HFF-Myc (cell line): Measurements from ENCODE around the gene CEP85.

Experiments
- DNase-seq: peaks from one replicate; pipeline ENCODE4 v3.0.0-alpha.2; 2011; ENCODE audit warnings: low read depth; ENCODE audit errors: extremely low read depth
- H3K4me3 ChIP-seq: replicated peaks from 2 replicates; pipeline ENCODE4 v1.5.1; 2011; ENCODE audit warnings: low read depth, mild to moderate bottlenecking, control low read depth, low read length
- CTCF ChIP-seq: IDR thresholded peaks from 2 replicates; pipeline ENCODE4 v1.5.1; 2012; ENCODE audit warnings: mild to moderate bottlenecking, low read depth, low read length, control low read depth; ENCODE audit errors: missing control alignments

The CEP85 gene

GRCh38 chr1:26237230-26237966 lies 3.4 kb downstream of the CEP85 start:
- DNase-seq = no peak
- no peak overlapping the region for H3K4me3 ChIP-seq
- no peak for TF ChIP-seq CTCF

GRCh38 chr1:26239936-26240335 lies 5.9 kb downstream of the CEP85 start:
- no peak for DNase-seq
- no peak for TF ChIP-seq CTCF
- no peak overlapping the region for H3K4me3 ChIP-seq

- TF ChIP-seq CTCF = no peak
- no peak overlapping the region for H3K4me3 ChIP-seq
- no peak for DNase-seq
Observed at GRCh38 chr1:26252718-26253117, 18.7 kb downstream of the CEP85 start.

- no peak for DNase-seq
- H3K4me3 ChIP-seq = no peak overlapping the region
- TF ChIP-seq CTCF = no peak
Observed at GRCh38 chr1:26254404-26254803, 20.4 kb downstream of the CEP85 start.

- no peak for TF ChIP-seq CTCF
- no peak for DNase-seq
- H3K4me3 ChIP-seq = no peak overlapping the region
Observed at GRCh38 chr1:26257222-26257621, 23.2 kb downstream of the CEP85 start.

GRCh38 chr1:26259005-26259404 lies 25.0 kb downstream of the CEP85 start:
- no peak for DNase-seq

More at GRCh38 chr1:26259005-26259404, 25.0 kb downstream of the CEP85 start:
- H3K4me3 ChIP-seq = no peak overlapping the region
- TF ChIP-seq CTCF = no peak
